H1 (cell line): ENCODE data around the gene NDUFB10.

Source experiments
- CTCF ChIP-seq, 3 experiments: IDR thresholded peaks; 1 replicate in 2 of 3; 2 replicates in 1 of 3; pipeline versions ENCODE4 v1.5.1 to v1.6.1; 2011; ENCODE audit warnings: low read length in 3 of 3, mild to moderate bottlenecking in 3 of 3, inconsistent platforms in 2 of 3, low read depth in 1 of 3, moderate library complexity in 1 of 3; ENCODE audit not compliant: insufficient read depth in 1 of 3; ENCODE audit errors: control extremely low read depth in 1 of 3
- EP300 ChIP-seq, 2 experiments: IDR thresholded peaks; 1 replicate in 1 of 2; 2 replicates in 1 of 2; pipeline ENCODE4 v1.6.1; 2011 to 2012; ENCODE audit warnings: low read depth in 2 of 2, low read length in 2 of 2, mild to moderate bottlenecking in 2 of 2, borderline replicate concordance in 1 of 2, inconsistent platforms in 1 of 2, moderate library complexity in 1 of 2
- JUN ChIP-seq: IDR thresholded peaks from 2 replicates; pipeline ENCODE4 v1.6.1; 2011; ENCODE audit warnings: low read depth, mild to moderate bottlenecking, improper control_type of control experiment, low read length
- TAF1 ChIP-seq: IDR thresholded peaks from 2 replicates; pipeline ENCODE4 v1.6.1; 2011; ENCODE audit warnings: mild to moderate bottlenecking, low read depth, low read length
- TEAD4 ChIP-seq: IDR thresholded peaks from 2 replicates; pipeline ENCODE4 v1.6.1; 2012; ENCODE audit warnings: low read depth, low read length, inconsistent platforms, mixed read lengths
- TF ChIP-seq, protein P1 (sequence below): IDR thresholded peaks from 2 replicates; pipeline ENCODE4 v1.6.1; 2011; ENCODE audit warnings: low read depth, mild to moderate bottlenecking, low read length; ENCODE audit not compliant: insufficient read depth

- TF ChIP-seq CTCF (IDR thresholded peaks at IDR 0.05; ENCODE audit: control extremely low read depth in 1 of 3, insufficient read depth in 1 of 3, low read depth in 1 of 3, low read length in 3 of 3), result no peak
- TF ChIP-seq, protein P1, sequence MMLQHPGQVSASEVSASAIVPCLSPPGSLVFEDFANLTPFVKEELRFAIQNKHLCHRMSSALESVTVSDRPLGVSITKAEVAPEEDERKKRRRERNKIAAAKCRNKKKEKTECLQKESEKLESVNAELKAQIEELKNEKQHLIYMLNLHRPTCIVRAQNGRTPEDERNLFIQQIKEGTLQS, result no peak
- no peak for TF ChIP-seq TAF1
- no peak for TF ChIP-seq TEAD4
- no peak for TF ChIP-seq JUN
- TF ChIP-seq EP300 (IDR thresholded peaks at IDR 0.05; ENCODE audit: borderline replicate concordance in 1 of 2, low read depth in 2 of 2, low read length in 2 of 2), result no peak
Observed at GRCh38 chr16:1998852-1999801, 39.8 kb downstream of the NDUFB10 start.
